Ascending aorta (tissue), 2 donors: Measurements from ENCODE around the gene PHPT1. TPM values are rescaled to one million over a fixed set of nuclear protein-coding genes. Genes with fewer than 3 reads are reported as not detected.

Source experiments
- DNase-seq, 2 donors: peaks; one replicate each; pipeline ENCODE4 v3.0.0-alpha.2; 2019; ENCODE audit warnings: low spot score in 2 of 2
- H3K27ac ChIP-seq, 2 donors: fragments of 200-600 bp; sonication (generic); one replicate each; pipeline ENCODE4 v1.5.1; 2016 to 2017; ENCODE audit warnings: mild to moderate bottlenecking in 1 of 2
- H3K27me3 ChIP-seq: fragments of 200-600 bp; sonication (generic); one replicate; pipeline ENCODE4 v1.5.1; 2017
- H3K36me3 ChIP-seq, 2 donors: fragments of 200-600 bp; sonication (generic); one replicate each; pipeline ENCODE4 v1.5.1; 2016
- H3K4me1 ChIP-seq, 2 donors: fragments of 200-600 bp; sonication (generic); one replicate each; pipeline ENCODE4 v1.5.1; 2016 to 2017; ENCODE audit warnings: mild to moderate bottlenecking in 1 of 2
- H3K4me3 ChIP-seq, 2 donors: fragments of 200-600 bp; sonication (generic); one replicate each; pipeline ENCODE4 v1.5.1; 2016 to 2017; ENCODE audit warnings: mild to moderate bottlenecking in 1 of 2
- H3K9me3 ChIP-seq, 2 donors: fragments of 200-600 bp; sonication (generic); one replicate each; pipeline ENCODE4 v1.5.1; 2016
- CTCF ChIP-seq, 3 experiments: fragments of 200-600 bp in 2 of 3; fragments of 450-650 bp in 1 of 3; sonication (generic) in 2 of 3; IDR thresholded peaks; one replicate each; pipeline ENCODE4 v1.5.1; 2016 to 2019; ENCODE audit warnings: antibody characterized with exemption in 3 of 3, mild to moderate bottlenecking in 1 of 3, moderate library complexity in 1 of 3
- intact Hi-C: fragments of 100-400 bp; cut with DNase I; formaldehyde crosslinking; loops from one replicate; pipeline ENCODE4 v1.15.1; 2023
- total RNA-seq: library from RNA; depleted of rRNA; stranded (reverse); fragments of >200 nt; gene quantifications from one replicate; pipeline ENCODE4 v1.1.0, GENCODE V29; 2016

The PHPT1 gene
- total RNA-seq, 1 donor from 2014 or later = 108 TPM

- TF ChIP-seq CTCF (IDR thresholded peaks at IDR 0.05) = no peak
- H3K27ac ChIP-seq = no peak overlapping the region
- no peaks in the 10 kb centered on the region for H3K9me3 ChIP-seq
- intact Hi-C loops = no loop called here
- peaks cover 12 to 17% of the 10 kb centered on the region in 2 donors for H3K4me1 ChIP-seq
- no peak overlapping the region for H3K4me3 ChIP-seq
- H3K36me3 ChIP-seq = no peaks in the 10 kb centered on the region
- no peak for DNase-seq
- H3K27me3 ChIP-seq = no peaks in the 10 kb centered on the region
Measured at GRCh38 chr9:136854113-136854841, 5.1 kb downstream of the PHPT1 start.

- Histone ChIP-seq H3K27me3 (no peaks in the 10 kb centered on the region), H3K27ac (no peak overlapping the region), H3K36me3 (no peaks in the 10 kb centered on the region), H3K4me1 (peaks cover 11 to 22% of the 10 kb centered on the region in 2 donors), H3K9me3 (no peaks in the 10 kb centered on the region), H3K4me3 (no peak overlapping the region)
- no peak for DNase-seq
- no peak for TF ChIP-seq CTCF (IDR thresholded peaks at IDR 0.05)
- intact Hi-C loops = no loop called here
Measured at GRCh38 chr9:136854842-136855460, 5.7 kb downstream of the PHPT1 start.

GRCh38 chr9:136855461-136856078 lies 6.4 kb downstream of the PHPT1 start:
- Histone ChIP-seq H3K27ac (no peak overlapping the region), H3K4me3 (no peak overlapping the region), H3K9me3 (no peaks in the 10 kb centered on the region), H3K36me3 (peaks cover 0 to under 1% of the 10 kb centered on the region in 2 donors), H3K27me3 (no peaks in the 10 kb centered on the region), H3K4me1 (peaks cover 4 to 17% of the 10 kb centered on the region in 2 donors)
- intact Hi-C loops = no loop called here
- TF ChIP-seq CTCF (IDR thresholded peaks at IDR 0.05) = no peak
- DNase-seq = no peak

- intact Hi-C loops = no loop called here
- H3K4me3 ChIP-seq = no peak overlapping the region
- peaks cover 4 to 14% of the 10 kb centered on the region in 2 donors for H3K4me1 ChIP-seq
- no peak for TF ChIP-seq CTCF (IDR thresholded peaks at IDR 0.05)
- H3K36me3 ChIP-seq = peaks cover 4 to 6% of the 10 kb centered on the region in 2 donors
- H3K27ac ChIP-seq = no peak overlapping the region
- DNase-seq = no peak
- no peaks in the 10 kb centered on the region for H3K27me3 ChIP-seq
- no peaks in the 10 kb centered on the region for H3K9me3 ChIP-seq
Measured at GRCh38 chr9:136856079-136856476, 6.9 kb downstream of the PHPT1 start.

GRCh38 chr9:136856541-136857141 lies 7.4 kb downstream of the PHPT1 start:
- TF ChIP-seq CTCF (IDR thresholded peaks at IDR 0.05) = no peak
- H3K4me3 ChIP-seq = no peak overlapping the region
- intact Hi-C loops = no loop called here
- no peak overlapping the region for H3K27ac ChIP-seq
- no peaks in the 10 kb centered on the region for H3K9me3 ChIP-seq
- H3K36me3 ChIP-seq = peaks cover 10 to 12% of the 10 kb centered on the region in 2 donors
- DNase-seq = no peak
- peaks cover 4 to 14% of the 10 kb centered on the region in 2 donors for H3K4me1 ChIP-seq
- no peaks in the 10 kb centered on the region for H3K27me3 ChIP-seq
